Stimulated activated CD4-positive, alpha-beta T cell treated with anti-CD3 and anti-CD28 coated beads, Interleukin-2, amount 100 ng/mL, for 4 hours (primary cell): Measurements from ENCODE around the gene CCDC107.

Experiments
- DNase-seq: peaks from one replicate; pipeline ENCODE4 v3.0.0-alpha.2; 2020; ENCODE audit warnings: low read depth

Gene CCDC107

GRCh38 chr9:35661756-35662350, 3.8 kb downstream of the CCDC107 start:
- no peak for DNase-seq

GRCh38 chr9:35662437-35662836, 4.3 kb downstream of the CCDC107 start:
- no peak for DNase-seq

GRCh38 chr9:35664531-35665470, 6.7 kb downstream of the CCDC107 start, which contains the start of gene ARHGEF39:
Gene ARHGEF39 (minus strand): TSS chr9:35665195. CDS start chr9:35665169, 26 bp downstream.
- peak; percentile 31 for DNase-seq

GRCh38 chr9:35665471-35665818, 7.4 kb downstream of the CCDC107 start:
- DNase-seq, result no peak

- no peak for DNase-seq
Measured at GRCh38 chr9:35666045-35666444, 8.0 kb downstream of the CCDC107 start.

- DNase-seq, result no peak
Measured at GRCh38 chr9:35666549-35666948, 8.5 kb downstream of the CCDC107 start.

- DNase-seq, result no peak
Measured at GRCh38 chr9:35667939-35668338, 9.8 kb downstream of the CCDC107 start.

GRCh38 chr9:35669331-35670145, 11.4 kb downstream of the CCDC107 start:
- DNase-seq, result no peak

- no peak for DNase-seq
Measured at GRCh38 chr9:35673132-35674024, 15.3 kb downstream of the CCDC107 start, which contains the start of gene CA9. Gene CA9 (plus strand): TSS chr9:35673928. CDS start chr9:35673960, 32 bp downstream.

GRCh38 chr9:35674025-35674361, 15.9 kb downstream of the CCDC107 start:
- no peak for DNase-seq

GRCh38 chr9:35675204-35675603, 17.1 kb downstream of the CCDC107 start:
- DNase-seq, result no peak

- no peak for DNase-seq
Measured at GRCh38 chr9:35675732-35676392, 17.8 kb downstream of the CCDC107 start.

GRCh38 chr9:35679091-35679490, 21.0 kb downstream of the CCDC107 start:
- DNase-seq, result no peak

- DNase-seq, result no peak
Measured at GRCh38 chr9:35679766-35680330, 21.8 kb downstream of the CCDC107 start.

GRCh38 chr9:35680331-35681105, 22.4 kb downstream of the CCDC107 start:
- no peak for DNase-seq

- DNase-seq, result no peak
Measured at GRCh38 chr9:35681341-35682002, 23.4 kb downstream of the CCDC107 start.

- DNase-seq, result no peak
Measured at GRCh38 chr9:35682051-35682450, 24.0 kb downstream of the CCDC107 start.

- no peak for DNase-seq
Measured at GRCh38 chr9:35682520-35683315, 24.6 kb downstream of the CCDC107 start.
